ENCODE results near the gene IL17RA. TPM values are rescaled to one million over a fixed set of nuclear protein-coding genes. Genes with fewer than 3 reads are reported as not detected.

Gene IL17RA
- total and polyA plus RNA-seq, 2 of the 4 experiments (the other 2 are of a cell fraction): 5.2 to 15.3 TPM

GRCh38 chr22:17083255-17083654 is 1.5 kb upstream of the IL17RA start:
- Histone ChIP-seq H2BK120ac (ENCODE audit: low read depth, low read length) (no peak overlapping the region), H3K9me3 (ENCODE audit: control insufficient read depth, insufficient read depth, low read length) (no peaks in the 10 kb centered on the region), H4K8ac (ENCODE audit: low read depth in 2 of 2, low read length in 2 of 2) (no peak overlapping the region), H3K4me2 (ENCODE audit: low read depth, low read length) (no peak overlapping the region), H3K4ac (ENCODE audit: low read depth, low read length) (no peak overlapping the region), H4K20me1 (ENCODE audit: insufficient read depth, low read length) (peaks cover 22% of the 10 kb centered on the region), H3K23ac (ENCODE audit: low read depth, low read length) (no peak overlapping the region), H3K36me3 (ENCODE audit: control insufficient read depth, insufficient read depth, low read length) (no peaks in the 10 kb centered on the region), H3K9me1 (ENCODE audit: insufficient read depth, low read length) (peaks cover 10% of the 10 kb centered on the region), H3K79me1 (ENCODE audit: low read depth in 1 of 2, low read length in 2 of 2) (peaks cover 4 to 35% of the 10 kb centered on the region in 2 experiments; a peak in 3 of 4 replicates), H3K9ac (ENCODE audit: low read depth, low read length) (no peak overlapping the region), H2BK5ac (ENCODE audit: low read depth, low read length, poor library complexity, severe bottlenecking) (no peak overlapping the region), H2AFZ (replicated peaks; ENCODE audit: low read length, poor library complexity) (no peak overlapping the region), H3K27ac (ENCODE audit: insufficient read depth, low read length) (no peak overlapping the region), H3K18ac (ENCODE audit: low read depth, low read length) (no peak overlapping the region), H2AK5ac (ENCODE audit: low read depth, low read length) (no peak overlapping the region), H3K4me1 (ENCODE audit: control insufficient read depth, insufficient read depth, low read length) (peaks cover 15% of the 10 kb centered on the region), H2AK9ac (replicated peaks; ENCODE audit: low read depth, low read length, poor library complexity) (no peak overlapping the region), H3K56ac (ENCODE audit: extremely low read depth, insufficient read depth, low read length) (no peak overlapping the region), H3K14ac (replicated peaks; ENCODE audit: low read depth, low read length) (no peak overlapping the region), H4K91ac (ENCODE audit: insufficient read depth, low read depth, low read length) (no peak overlapping the region), H3K27me3 (ENCODE audit: control insufficient read depth, insufficient read depth, low read length) (no peaks in the 10 kb centered on the region), H4K5ac (ENCODE audit: low read depth, low read length) (no peak overlapping the region), H2BK20ac (ENCODE audit: low read depth, low read length) (no peak overlapping the region), H3K4me3 (ENCODE audit: insufficient read depth, low read depth, low read length) (no peak overlapping the region), H2BK15ac (ENCODE audit: low read depth, low read length) (no peak overlapping the region)
- intact Hi-C loops (cut with micrococcal nuclease) (no loop called here), dilution Hi-C loops (cut with HindIII; ENCODE audit: low sequenced_read_pairs, unreplicated experiment) (no loop called here), in situ Hi-C loops (cut with MboI; ENCODE audit: low sequenced_read_pairs) (loop anchor here (25.0 kb wide), 1 partner anchor 729 kb away; no protein-coding TSS in a partner anchor)
- BruUV-seq (replicated peaks): no TSS peak
- TF ChIP-seq NFE2L2 (IDR thresholded peaks at IDR 0.05; ENCODE audit: low read depth, low read length) (no peak), POLR2A (IDR thresholded peaks at IDR 0.05; ENCODE audit: low read depth, low read length) (no peak), CEBPB (IDR thresholded peaks at IDR 0.05; ENCODE audit: low read depth, low read length) (no peak), FOS (IDR thresholded peaks at IDR 0.05; ENCODE audit: low read depth, low read length) (no peak), MAFK (IDR thresholded peaks at IDR 0.05; ENCODE audit: low read depth, low read length) (no peak), RAD21 (IDR thresholded peaks at IDR 0.05; ENCODE audit: low read length) (no peak), MAZ (IDR thresholded peaks at IDR 0.05; ENCODE audit: borderline replicate concordance, low read depth, low read length) (no peak), ELK1 (IDR thresholded peaks at IDR 0.05; ENCODE audit: borderline replicate concordance, low read depth, low read length) (no peak), RFX5 (IDR thresholded peaks at IDR 0.05; ENCODE audit: low read depth, low read length) (no peak)
- no CpG with 5 or more reads among the region's 5 CpGs for WGBS, 2 experiments (ENCODE audit: extremely low coverage in 2 of 2, insufficient read length in 1 of 2)
- POLR2A ChIA-PET (ENCODE audit: unreplicated experiment): no interaction called here
- ATAC-seq (ENCODE audit: low read depth) (no peak), DNase-seq (no peak)
- CTCF ChIA-PET: no interaction called here
